IPS-20b (cell line): ENCODE measurements around the gene PIGH.
A peak's percentile ranks its signal among the peaks of the same experiment; 100 is the strongest.
"Not testable (repeated sequence)": the region's sequence is repeated elsewhere in the genome, so short reads cannot be mapped to it uniquely, and the experiment has no call there.

ENCODE experiments used
- H3K27ac ChIP-seq: one replicate; pipeline ENCODE4 v1.5.1; 2013; ENCODE audit warnings: low read length
- H3K27me3 ChIP-seq: 2 replicates; pipeline ENCODE4 v1.6.1; 2013; ENCODE audit warnings: mild to moderate bottlenecking, low read length, inconsistent platforms; ENCODE audit not compliant: insufficient read depth
- H3K36me3 ChIP-seq: 2 replicates; pipeline ENCODE4 v1.6.1; 2013; ENCODE audit warnings: low read depth, mild to moderate bottlenecking, inconsistent platforms, low read length, moderate library complexity; ENCODE audit not compliant: insufficient read depth
- H3K4me1 ChIP-seq: 2 replicates; pipeline ENCODE4 v1.6.1; 2013; ENCODE audit warnings: mild to moderate bottlenecking, control low read depth, inconsistent platforms, low read length, moderate library complexity; ENCODE audit not compliant: insufficient read depth
- H3K4me3 ChIP-seq: 2 replicates; pipeline ENCODE4 v1.5.1; 2013; ENCODE audit warnings: mild to moderate bottlenecking, low read length, inconsistent platforms
- H3K9ac ChIP-seq: 2 replicates; pipeline ENCODE4 v1.6.1; 2013; ENCODE audit warnings: low read depth, mild to moderate bottlenecking, inconsistent platforms, low read length, moderate library complexity
- H3K9me3 ChIP-seq: 2 replicates; pipeline ENCODE4 v1.6.1; 2013; ENCODE audit warnings: mild to moderate bottlenecking, low read depth, low read length, inconsistent platforms; ENCODE audit not compliant: insufficient read depth

PIGH gene

GRCh38 chr14:67630186-67630585, 30.1 kb upstream of the PIGH start:
- Histone ChIP-seq H3K27ac (no peak overlapping the region), H3K27me3 (no peaks in the 10 kb centered on the region), H3K9ac (no peak overlapping the region), H3K4me3 (no peak overlapping the region), H3K9me3 (no peaks in the 10 kb centered on the region), H3K4me1 (no peaks in the 10 kb centered on the region), H3K36me3 (peaks cover 4% of the 10 kb centered on the region; the same call in 1 of the 2 replicates)

- Histone ChIP-seq H3K9ac (no peak overlapping the region), H3K27me3 (no peaks in the 10 kb centered on the region), H3K4me3 (no peak overlapping the region), H3K27ac (no peak overlapping the region), H3K4me1 (peaks cover 5% of the 10 kb centered on the region; the same call in 1 of the 2 replicates), H3K36me3 (peaks cover 13% of the 10 kb centered on the region), H3K9me3 (no peaks in the 10 kb centered on the region)
These were observed 27.5 kb upstream of the PIGH start for GRCh38 chr14:67627519-67627918.

- not testable (repeated sequence) for H3K27me3 ChIP-seq, H3K4me1 ChIP-seq, H3K9me3 ChIP-seq, H3K9ac ChIP-seq, H3K27ac ChIP-seq, H3K4me3 ChIP-seq
- peaks cover 13% of the 10 kb centered on the region for H3K36me3 ChIP-seq
These were observed 26.1 kb upstream of the PIGH start for GRCh38 chr14:67626131-67626530.

GRCh38 chr14:67623114-67623513, 23.0 kb upstream of the PIGH start:
- H3K27ac ChIP-seq: no peak overlapping the region
- peaks cover 13% of the 10 kb centered on the region for H3K36me3 ChIP-seq
- peak overlapping the region; percentile 37; the same call in 1 of the 2 replicates for H3K9ac ChIP-seq
- peaks cover 11% of the 10 kb centered on the region; the same call in 1 of the 2 replicates for H3K27me3 ChIP-seq
- H3K4me1 ChIP-seq: peaks cover 12% of the 10 kb centered on the region; the same call in 1 of the 2 replicates
- no peaks in the 10 kb centered on the region for H3K9me3 ChIP-seq
- 0 out of 2 replicates have a peak overlapping the region, but pooled peaks have one; percentile 18 for H3K4me3 ChIP-seq

- H3K36me3 ChIP-seq: peaks cover 13% of the 10 kb centered on the region
- 0 out of 2 replicates have a peak overlapping the region, but pooled peaks have one; percentile 18 for H3K4me3 ChIP-seq
- H3K9ac ChIP-seq: peak overlapping the region; percentile 37; the same call in 1 of the 2 replicates
- H3K27ac ChIP-seq: no peak overlapping the region
- no peaks in the 10 kb centered on the region for H3K9me3 ChIP-seq
- H3K27me3 ChIP-seq: peaks cover 11% of the 10 kb centered on the region; the same call in 1 of the 2 replicates
- peaks cover 12% of the 10 kb centered on the region; the same call in 1 of the 2 replicates for H3K4me1 ChIP-seq
These were observed 22.6 kb upstream of the PIGH start for GRCh38 chr14:67622675-67623074.

- Histone ChIP-seq H3K27ac (no peak overlapping the region), H3K9ac (peak overlapping the region; percentile 83; the same call in 1 of the 2 replicates), H3K9me3 (no peaks in the 10 kb centered on the region), H3K4me1 (peaks cover 12% of the 10 kb centered on the region; the same call in 1 of the 2 replicates), H3K27me3 (peaks cover 22% of the 10 kb centered on the region), H3K4me3 (peak overlapping the region; percentile 91), H3K36me3 (peaks cover 13% of the 10 kb centered on the region)
These were observed 20.2 kb upstream of the PIGH start for GRCh38 chr14:67620217-67620785.

- Histone ChIP-seq H3K9ac (peak within 1 kb of the TSS; percentile 83), H3K4me3 (peak within 1 kb of the TSS; percentile 91), H3K27ac (no peak within 1 kb of the TSS), H3K27me3 (peaks cover 27% of the 10 kb centered on the region), H3K36me3 (peaks cover 8% of the 10 kb centered on the region), H3K4me1 (peaks cover 12% of the 10 kb centered on the region; the same call in 1 of the 2 replicates), H3K9me3 (no peaks in the 10 kb centered on the region)
These were observed 19.6 kb upstream of the PIGH start, which contains the start of gene ARG2 for GRCh38 chr14:67619446-67620216. TSS of gene ARG2 (plus strand) at chr14:67619920. CDS start at chr14:67619978, 58 bp downstream.

GRCh38 chr14:67618617-67619063, 18.6 kb upstream of the PIGH start:
- H3K9ac ChIP-seq: no peak overlapping the region
- H3K9me3 ChIP-seq: no peaks in the 10 kb centered on the region
- H3K36me3 ChIP-seq: no peaks in the 10 kb centered on the region; the same call in 1 of the 2 replicates
- peaks cover 37% of the 10 kb centered on the region for H3K27me3 ChIP-seq
- H3K4me3 ChIP-seq: no peak overlapping the region
- H3K27ac ChIP-seq: no peak overlapping the region
- peaks cover 12% of the 10 kb centered on the region; the same call in 1 of the 2 replicates for H3K4me1 ChIP-seq

- Histone ChIP-seq H3K36me3 (no peaks in the 10 kb centered on the region), H3K27me3 (peaks cover 98% of the 10 kb centered on the region), H3K4me1 (peaks cover 10% of the 10 kb centered on the region), H3K27ac (no peak overlapping the region), H3K9me3 (no peaks in the 10 kb centered on the region), H3K4me3 (no peak overlapping the region), H3K9ac (no peak overlapping the region)
These were observed 10.4 kb upstream of the PIGH start for GRCh38 chr14:67610491-67610890.

GRCh38 chr14:67609642-67610310, 9.7 kb upstream of the PIGH start:
- H3K9me3 ChIP-seq: no peaks in the 10 kb centered on the region
- peaks cover 10% of the 10 kb centered on the region for H3K4me1 ChIP-seq
- no peak overlapping the region for H3K9ac ChIP-seq
- no peak overlapping the region for H3K27ac ChIP-seq
- no peaks in the 10 kb centered on the region for H3K36me3 ChIP-seq
- H3K4me3 ChIP-seq: no peak overlapping the region
- peaks cover 98% of the 10 kb centered on the region for H3K27me3 ChIP-seq

GRCh38 chr14:67607646-67608045, 7.6 kb upstream of the PIGH start:
- peaks cover 10% of the 10 kb centered on the region for H3K4me1 ChIP-seq
- H3K4me3 ChIP-seq: no peak overlapping the region
- no peak overlapping the region for H3K27ac ChIP-seq
- no peaks in the 10 kb centered on the region for H3K9me3 ChIP-seq
- no peak overlapping the region for H3K9ac ChIP-seq
- H3K27me3 ChIP-seq: peaks cover 99% of the 10 kb centered on the region
- H3K36me3 ChIP-seq: no peaks in the 10 kb centered on the region
